ENCODE measurements around the gene SERPINA4.

Gene SERPINA4

GRCh38 chr14:94540031-94540794, 21.0 kb upstream of the SERPINA4 start (continued):
- TF ChIP-seq ZNF639 (tag by site-specific recombination; IDR thresholded peaks at IDR 0.05): no peak
- no peak for TF ChIP-seq ZNF416 (tag by site-specific recombination; IDR thresholded peaks at IDR 0.05)
- TF ChIP-seq ZNF18 (tag by site-specific recombination; IDR thresholded peaks at IDR 0.05): no peak
- TF ChIP-seq ZNF184 (tag by site-specific recombination; IDR thresholded peaks at IDR 0.05): no peak
- TF ChIP-seq ZNF292 (tag by site-specific recombination; IDR thresholded peaks at IDR 0.05; ENCODE audit: borderline replicate concordance, low read depth): no peak
- no peak for TF ChIP-seq SP7 (tag by site-specific recombination; IDR thresholded peaks at IDR 0.05)
- no peak for TF ChIP-seq ZSCAN16 (tag by site-specific recombination; IDR thresholded peaks at IDR 0.05)
- no peak for TF ChIP-seq ZNF202 (tag by site-specific recombination; IDR thresholded peaks at IDR 0.05; ENCODE audit: borderline replicate concordance)
- TF ChIP-seq ZNF658 (tag by site-specific recombination; IDR thresholded peaks at IDR 0.05): no peak
- TF ChIP-seq ELK4 (IDR thresholded peaks at IDR 0.05; ENCODE audit: borderline replicate concordance, low read depth, low read length): no peak

GRCh38 chr14:94541234-94541975, 19.8 kb upstream of the SERPINA4 start:
- ChIA-PET POLR2A (no interaction called here), CTCF (interaction anchor here (0.5 to 1.8 kb wide), 4 partner anchors 9 to 921 kb away, joined by 4 to 6 read pairs (median 6); no protein-coding TSS in a partner anchor)
- no peaks in the 10 kb centered on the region for H3K36me3 ChIP-seq (ENCODE audit: control insufficient read depth in 2 of 2, insufficient read depth in 1 of 2, low read length in 2 of 2)
- H3K4me1 ChIP-seq (ENCODE audit: control insufficient read depth, insufficient read depth, low read length): no peaks in the 10 kb centered on the region
- H3K27ac ChIP-seq (ENCODE audit: extremely low read depth, low read depth, low read length): no peak overlapping the region
- no peak overlapping the region for H3K4me3 ChIP-seq (ENCODE audit: low read depth, low read length)
- TF ChIP-seq ZNF514 (tag by site-specific recombination; IDR thresholded peaks at IDR 0.05): no peak
- no peak for TF ChIP-seq IKZF3 (tag by site-specific recombination; IDR thresholded peaks at IDR 0.05)
- TF ChIP-seq ZNF280C (tag by site-specific recombination; IDR thresholded peaks at IDR 0.05): no peak
- no peak for TF ChIP-seq ZNF792 (tag by site-specific recombination; IDR thresholded peaks at IDR 0.05)
- no peaks in the 10 kb centered on the region for H3K9me3 ChIP-seq (ENCODE audit: control insufficient read depth, insufficient read depth, low read depth, low read length)

Measured in HEK293 (cell line).